GM12801 (cell line): ENCODE results near the gene DNAH9.

ENCODE experiments used
- TF ChIP-seq, protein P1 (sequence below): IDR thresholded peaks from one replicate; pipeline ENCODE4 v1.5.1; 2011; ENCODE audit warnings: control low read depth; ENCODE audit not compliant: insufficient read length; ENCODE audit errors: extremely low read depth

DNAH9 gene

DNA sequence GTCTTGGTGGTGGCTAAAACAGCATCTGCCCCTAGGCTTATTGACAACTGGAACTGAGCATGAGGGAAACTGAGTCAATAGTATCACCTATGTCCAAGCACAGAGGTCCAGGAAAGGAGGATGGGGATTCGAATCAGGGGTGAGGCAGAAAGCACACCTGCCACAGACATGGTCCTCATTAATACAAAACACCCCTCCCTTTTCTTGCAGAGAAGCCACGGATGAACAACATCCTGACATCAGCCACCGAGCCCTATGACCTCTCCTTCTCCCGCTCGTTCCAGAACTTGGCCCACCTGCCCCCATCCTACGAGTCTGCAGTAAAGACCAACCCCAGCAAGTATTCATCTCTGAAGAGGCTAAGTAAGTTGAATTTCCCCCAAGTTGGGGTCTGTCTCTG is 42.7 kb upstream of the DNAH9 start:
- TF ChIP-seq, protein P1, sequence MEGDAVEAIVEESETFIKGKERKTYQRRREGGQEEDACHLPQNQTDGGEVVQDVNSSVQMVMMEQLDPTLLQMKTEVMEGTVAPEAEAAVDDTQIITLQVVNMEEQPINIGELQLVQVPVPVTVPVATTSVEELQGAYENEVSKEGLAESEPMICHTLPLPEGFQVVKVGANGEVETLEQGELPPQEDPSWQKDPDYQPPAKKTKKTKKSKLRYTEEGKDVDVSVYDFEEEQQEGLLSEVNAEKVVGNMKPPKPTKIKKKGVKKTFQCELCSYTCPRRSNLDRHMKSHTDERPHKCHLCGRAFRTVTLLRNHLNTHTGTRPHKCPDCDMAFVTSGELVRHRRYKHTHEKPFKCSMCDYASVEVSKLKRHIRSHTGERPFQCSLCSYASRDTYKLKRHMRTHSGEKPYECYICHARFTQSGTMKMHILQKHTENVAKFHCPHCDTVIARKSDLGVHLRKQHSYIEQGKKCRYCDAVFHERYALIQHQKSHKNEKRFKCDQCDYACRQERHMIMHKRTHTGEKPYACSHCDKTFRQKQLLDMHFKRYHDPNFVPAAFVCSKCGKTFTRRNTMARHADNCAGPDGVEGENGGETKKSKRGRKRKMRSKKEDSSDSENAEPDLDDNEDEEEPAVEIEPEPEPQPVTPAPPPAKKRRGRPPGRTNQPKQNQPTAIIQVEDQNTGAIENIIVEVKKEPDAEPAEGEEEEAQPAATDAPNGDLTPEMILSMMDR = no peak

DNA sequence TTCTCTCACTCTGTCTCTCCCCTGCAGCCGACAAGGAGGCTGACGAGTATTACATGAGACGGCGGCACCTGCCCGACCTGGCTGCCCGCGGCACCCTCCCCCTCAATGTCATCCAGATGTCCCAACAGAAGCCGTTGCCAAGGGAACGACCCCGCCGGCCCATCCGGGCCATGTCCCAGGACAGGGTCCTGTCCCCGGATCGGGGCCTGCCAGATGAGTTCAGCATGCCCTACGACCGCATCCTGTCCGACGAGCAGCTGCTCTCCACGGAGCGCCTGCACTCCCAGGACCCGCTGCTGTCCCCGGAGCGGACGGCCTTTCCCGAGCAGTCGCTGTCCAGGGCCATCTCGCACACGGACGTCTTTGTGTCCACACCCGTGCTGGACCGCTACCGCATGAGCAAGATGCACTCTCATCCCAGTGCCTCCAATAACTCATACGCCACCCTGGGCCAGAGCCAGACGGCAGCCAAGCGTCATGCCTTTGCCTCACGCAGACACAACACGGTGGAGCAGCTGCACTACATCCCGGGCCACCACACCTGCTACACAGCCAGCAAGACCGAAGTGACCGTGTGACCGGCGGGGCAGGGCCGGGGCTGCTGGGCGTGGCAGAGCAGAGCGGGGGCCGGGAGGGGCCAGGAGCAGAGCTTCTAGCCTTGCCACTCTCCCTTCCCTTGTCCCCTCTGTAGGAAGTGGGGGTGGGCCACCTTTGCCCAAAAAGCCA is 40.4 kb upstream of the DNAH9 start:
- TF ChIP-seq, protein P1 = no peak

DNA sequence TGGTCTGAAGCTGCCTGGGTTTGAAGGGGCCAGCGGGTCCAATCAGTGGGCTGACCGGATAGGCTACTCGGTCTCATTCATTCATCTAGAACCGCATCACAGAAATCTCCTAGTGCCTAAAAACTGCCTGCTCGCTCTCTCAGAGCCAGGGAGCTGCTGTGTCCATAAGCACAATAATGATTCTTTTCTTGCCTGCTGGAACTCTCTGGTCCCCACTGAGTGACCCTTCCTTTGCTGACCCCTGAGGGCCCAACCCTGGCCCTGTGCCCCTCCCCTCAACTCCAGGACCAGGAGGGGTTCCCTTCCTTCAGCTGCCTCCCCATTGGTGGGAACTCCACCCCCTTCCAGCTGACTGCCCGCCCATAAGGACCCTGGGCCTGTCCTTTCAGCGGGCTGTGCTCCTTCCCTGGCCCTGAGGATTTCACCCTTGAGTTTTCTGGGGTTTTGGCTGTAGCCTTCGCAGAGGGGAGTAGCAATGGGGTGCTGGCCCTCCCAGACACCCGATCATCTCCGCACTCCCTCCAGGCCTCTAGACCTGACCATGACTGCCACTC is 39.5 kb upstream of the DNAH9 start:
- TF ChIP-seq, protein P1 = no peak

DNA sequence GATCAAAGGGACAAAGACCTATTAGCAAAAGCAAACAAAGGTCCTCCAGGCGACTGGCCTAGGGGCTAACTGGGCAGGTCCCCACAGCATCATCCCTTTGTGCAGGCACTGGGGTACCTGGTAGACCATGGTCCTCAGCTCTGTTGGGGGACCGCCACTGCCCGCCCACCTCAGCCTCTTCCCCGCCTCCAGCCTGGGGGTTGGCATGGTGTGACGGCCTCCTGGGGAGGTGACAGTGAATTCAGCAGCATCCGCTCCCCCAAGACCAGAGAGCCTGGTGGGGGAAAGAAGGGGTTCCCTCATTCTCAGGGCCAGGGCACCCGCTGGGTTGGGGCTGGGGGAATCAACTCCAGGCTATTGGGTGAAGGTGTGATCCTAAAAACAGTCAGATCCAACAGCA is 38.7 kb upstream of the DNAH9 start:
- TF ChIP-seq, protein P1 = no peak

DNA sequence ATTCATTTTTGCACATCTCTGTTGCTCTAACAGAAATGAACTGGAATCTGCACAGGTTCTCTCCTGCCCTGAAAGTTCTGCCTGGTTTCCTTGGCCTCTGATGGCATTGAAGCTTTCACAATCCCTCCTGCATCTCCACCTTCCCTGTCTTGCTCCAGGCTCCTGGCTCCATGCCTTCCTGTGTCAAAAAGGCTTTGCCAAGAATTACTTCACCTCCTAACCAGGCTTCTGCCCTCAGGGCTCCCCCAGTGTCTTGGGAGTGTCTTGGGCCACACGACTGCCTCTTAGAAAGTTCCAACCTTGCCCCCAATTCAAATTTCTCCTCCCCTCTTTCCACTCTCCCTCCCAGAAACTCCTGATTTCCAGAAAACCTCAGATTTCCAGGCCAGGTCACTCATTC is 37.0 kb upstream of the DNAH9 start:
- TF ChIP-seq, protein P1 = no peak

DNA sequence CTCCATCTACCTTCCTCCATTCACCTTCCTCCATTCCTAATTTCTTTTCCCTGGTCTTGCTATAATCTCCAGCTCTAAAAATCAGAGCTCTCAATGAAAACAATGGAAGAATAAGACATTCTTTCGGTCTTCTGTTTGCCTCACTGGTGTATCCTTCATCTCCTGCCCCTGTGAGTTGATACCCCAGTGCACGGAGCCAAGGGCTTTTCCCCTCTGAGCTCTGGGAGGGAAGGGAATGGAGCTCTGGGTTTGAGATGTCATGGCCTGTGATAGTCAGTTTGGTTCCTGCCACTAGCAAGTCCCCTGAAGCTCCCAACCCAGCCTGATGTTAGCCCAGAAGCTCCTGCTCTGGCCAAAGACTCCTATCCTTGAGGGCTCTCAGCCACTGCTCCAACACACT is 36.6 kb upstream of the DNAH9 start:
- TF ChIP-seq, protein P1 = no peak

DNA sequence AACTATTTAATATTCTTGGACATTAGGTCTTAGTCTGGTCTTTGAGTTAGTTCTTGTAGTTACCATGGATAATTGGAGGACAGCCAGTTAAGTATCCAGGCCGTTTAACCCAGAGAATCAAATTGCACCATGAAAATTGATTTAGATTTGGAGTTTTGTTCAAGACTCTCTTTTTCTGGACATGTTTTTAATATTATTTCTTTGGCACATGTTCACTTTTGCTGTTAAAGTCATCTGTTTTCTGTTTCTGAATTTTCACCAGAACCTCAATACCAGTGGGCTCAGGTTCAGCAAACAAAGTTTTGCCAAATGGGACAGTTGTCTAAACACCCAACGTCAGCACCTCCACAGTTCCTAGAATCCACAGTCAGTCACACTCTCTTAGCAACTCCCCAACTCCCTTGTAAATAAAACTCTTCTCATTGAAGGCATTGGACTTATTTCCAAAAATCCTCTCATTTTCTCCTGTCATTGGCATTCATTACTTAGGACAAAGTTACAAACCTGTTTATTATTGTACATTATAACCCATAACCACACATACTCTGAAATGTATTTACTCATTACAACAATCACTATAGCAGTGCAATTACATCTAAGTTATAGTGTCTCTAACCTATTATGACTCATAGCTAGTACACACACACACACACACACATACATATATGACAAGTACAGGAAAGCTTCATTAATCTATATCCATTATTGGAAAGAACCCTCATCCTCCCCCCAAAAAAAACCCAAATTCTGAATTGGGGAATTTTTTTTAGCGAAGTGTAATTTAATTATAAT is 33.5 kb upstream of the DNAH9 start:
- TF ChIP-seq, protein P1 = no peak
